Esophagus squamous epithelium (tissue), 5 donors: ENCODE data around the gene SLC1A7. TPM values are rescaled to one million over a fixed set of nuclear protein-coding genes. Genes with fewer than 3 reads are reported as not detected.

Source experiments
- DNase-seq: peaks from one replicate; lab custom pipeline; 2025; lab: John Stamatoyannopoulos, UW
- H3K27ac ChIP-seq, 4 donors: fragments of 200-600 bp; sonication (generic); one replicate each; pipeline ENCODE4 v1.5.1; 2016 to 2019; ENCODE audit warnings: mild to moderate bottlenecking in 1 of 4
- H3K27me3 ChIP-seq, 4 donors: fragments of 200-600 bp; sonication (generic); 1 replicate in 3 of 4; 2 replicates in 1 of 4; pipeline versions ENCODE4 v1.5.1 to v1.6.0; 2017 to 2021; ENCODE audit warnings: antibody characterized with exemption in 1 of 4
- H3K36me3 ChIP-seq, 3 donors: fragments of 200-600 bp; sonication (generic); one replicate each; pipeline ENCODE4 v1.5.1; 2016 to 2019
- H3K4me1 ChIP-seq, 3 donors: fragments of 200-600 bp; sonication (generic); one replicate each; pipeline ENCODE4 v1.5.1; 2017 to 2019
- H3K4me3 ChIP-seq, 4 donors: fragments of 200-600 bp; sonication (generic); 1 replicate in 3 of 4; 2 replicates in 1 of 4; pipeline ENCODE4 v1.5.1; 2016 to 2019; ENCODE audit warnings: mild to moderate bottlenecking in 2 of 4, moderate library complexity in 1 of 4
- H3K9me3 ChIP-seq, 3 donors: fragments of 200-600 bp; sonication (generic); one replicate each; pipeline ENCODE4 v1.5.1; 2016 to 2019
- POLR2A ChIP-seq, 4 donors: fragments of 450-650 bp; IDR thresholded peaks; one replicate each; pipeline ENCODE4 v1.6.1; 2017; ENCODE audit warnings: antibody characterized with exemption in 4 of 4, mild to moderate bottlenecking in 4 of 4, moderate library complexity in 3 of 4
- WGBS, 2 donors: methylation state at CpG; one replicate each; pipeline ENCODE4 v1.1.5; 2018; 5-methylcytosine and 5-hydroxymethylcytosine counted together
- intact Hi-C: fragments of 100-400 bp; cut with DNase I; formaldehyde crosslinking; loops from one replicate; pipeline ENCODE4 v1.15.0; 2022
- total RNA-seq, 4 donors: library from RNA; depleted of rRNA; stranded (reverse); fragments of >200 nt; gene quantifications; one replicate each; pipeline ENCODE4 v1.1.0, GENCODE V29; 2016
- TF ChIP-seq, protein P1 (sequence below), 6 experiments: fragments of 450-650 bp in 4 of 6; fragments of 200-600 bp in 2 of 6; sonication (generic) in 2 of 6; IDR thresholded peaks; one replicate each; pipeline ENCODE4 v1.5.1; 2016 to 2019; ENCODE audit warnings: antibody characterized with exemption in 6 of 6, mild to moderate bottlenecking in 4 of 6, moderate library complexity in 4 of 6
- donor health status: DM: yes; HTN: yes; CAD: no.

Gene SLC1A7
- total RNA-seq, 4 donors from 2014 or later: 0.57 TPM; not detected in 3

DNA sequence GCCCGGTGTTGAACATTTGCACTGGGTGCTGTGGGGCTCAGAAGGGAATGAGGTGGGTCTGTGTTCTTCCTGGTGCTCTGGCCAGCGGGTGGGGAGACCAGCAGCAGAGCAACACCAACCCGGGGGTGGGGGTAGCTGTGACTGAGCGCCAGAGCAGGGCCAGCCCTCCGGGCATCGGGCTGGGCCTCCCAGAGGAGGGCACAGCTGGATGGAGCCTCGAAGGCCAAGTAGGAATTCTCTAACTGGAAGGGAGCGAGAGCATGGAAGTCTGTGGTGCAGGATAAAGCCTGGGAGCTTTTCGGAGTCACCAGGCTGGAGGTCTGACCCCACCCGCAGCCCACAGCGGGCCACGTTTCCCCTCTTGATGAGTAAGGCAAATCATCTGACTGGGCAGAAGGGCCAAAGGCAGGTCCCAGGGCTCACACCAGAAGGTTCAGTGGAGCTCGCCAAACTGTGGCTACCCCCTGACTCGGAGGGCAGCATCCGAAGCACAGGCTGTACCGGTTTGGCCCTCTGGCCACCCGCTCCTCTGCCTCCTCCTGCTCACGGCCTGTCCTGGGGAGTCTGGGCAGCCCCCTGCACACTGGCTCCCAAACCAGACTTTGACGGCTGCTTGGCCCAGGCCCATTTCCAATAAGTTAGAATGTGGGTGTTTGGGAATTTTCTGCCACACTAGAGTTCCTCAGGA lies 18.8 kb downstream of the SLC1A7 start:
- H3K4me3 ChIP-seq: no peak overlapping the region
- no peaks in the 10 kb centered on the region for H3K9me3 ChIP-seq
- TF ChIP-seq, protein P1, sequence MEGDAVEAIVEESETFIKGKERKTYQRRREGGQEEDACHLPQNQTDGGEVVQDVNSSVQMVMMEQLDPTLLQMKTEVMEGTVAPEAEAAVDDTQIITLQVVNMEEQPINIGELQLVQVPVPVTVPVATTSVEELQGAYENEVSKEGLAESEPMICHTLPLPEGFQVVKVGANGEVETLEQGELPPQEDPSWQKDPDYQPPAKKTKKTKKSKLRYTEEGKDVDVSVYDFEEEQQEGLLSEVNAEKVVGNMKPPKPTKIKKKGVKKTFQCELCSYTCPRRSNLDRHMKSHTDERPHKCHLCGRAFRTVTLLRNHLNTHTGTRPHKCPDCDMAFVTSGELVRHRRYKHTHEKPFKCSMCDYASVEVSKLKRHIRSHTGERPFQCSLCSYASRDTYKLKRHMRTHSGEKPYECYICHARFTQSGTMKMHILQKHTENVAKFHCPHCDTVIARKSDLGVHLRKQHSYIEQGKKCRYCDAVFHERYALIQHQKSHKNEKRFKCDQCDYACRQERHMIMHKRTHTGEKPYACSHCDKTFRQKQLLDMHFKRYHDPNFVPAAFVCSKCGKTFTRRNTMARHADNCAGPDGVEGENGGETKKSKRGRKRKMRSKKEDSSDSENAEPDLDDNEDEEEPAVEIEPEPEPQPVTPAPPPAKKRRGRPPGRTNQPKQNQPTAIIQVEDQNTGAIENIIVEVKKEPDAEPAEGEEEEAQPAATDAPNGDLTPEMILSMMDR (IDR thresholded peaks at IDR 0.05): no peak
- no peak for TF ChIP-seq POLR2A (IDR thresholded peaks at IDR 0.05)
- no peak for DNase-seq
- H3K27me3 ChIP-seq: peaks cover 0 to 22% (median 0%) of the 10 kb centered on the region in 4 donors
- H3K36me3 ChIP-seq: no peaks in the 10 kb centered on the region
- WGBS, 2 donors: 70 to 73% methylated on average over 2 to 9 of the region's 19 CpGs
- peak overlapping the region; percentile 42 to 76 (median 68) for H3K27ac ChIP-seq
- intact Hi-C loops: no loop called here
- peaks cover 0 to 53% (median 24%) of the 10 kb centered on the region in 3 donors for H3K4me1 ChIP-seq

DNA sequence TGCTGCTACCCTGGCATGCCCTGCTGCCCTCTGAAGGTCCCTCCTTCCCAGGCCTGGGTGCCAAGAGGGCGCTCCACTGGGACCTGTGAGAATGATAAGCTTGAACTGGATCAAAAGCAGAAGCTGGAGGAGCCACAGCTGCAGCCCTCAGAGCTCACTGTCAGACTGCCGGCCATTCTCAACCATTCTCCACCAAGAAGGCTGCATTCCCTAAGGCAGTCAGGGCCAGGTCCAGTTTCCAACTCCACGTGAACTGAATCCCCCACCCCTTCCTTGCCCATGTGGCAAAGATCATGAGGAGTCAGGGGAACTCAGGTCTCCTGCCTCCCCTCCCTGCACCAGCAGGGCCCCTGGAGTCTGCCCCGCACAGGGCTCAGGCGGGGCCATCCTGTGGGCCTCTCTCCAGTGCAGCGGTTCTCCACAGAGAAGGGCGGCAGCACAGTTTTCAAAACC lies 19.5 kb downstream of the SLC1A7 start:
- no peaks in the 10 kb centered on the region for H3K36me3 ChIP-seq
- DNase-seq: no peak
- TF ChIP-seq, protein P1 (IDR thresholded peaks at IDR 0.05): no peak
- no peak for TF ChIP-seq POLR2A (IDR thresholded peaks at IDR 0.05)

DNA sequence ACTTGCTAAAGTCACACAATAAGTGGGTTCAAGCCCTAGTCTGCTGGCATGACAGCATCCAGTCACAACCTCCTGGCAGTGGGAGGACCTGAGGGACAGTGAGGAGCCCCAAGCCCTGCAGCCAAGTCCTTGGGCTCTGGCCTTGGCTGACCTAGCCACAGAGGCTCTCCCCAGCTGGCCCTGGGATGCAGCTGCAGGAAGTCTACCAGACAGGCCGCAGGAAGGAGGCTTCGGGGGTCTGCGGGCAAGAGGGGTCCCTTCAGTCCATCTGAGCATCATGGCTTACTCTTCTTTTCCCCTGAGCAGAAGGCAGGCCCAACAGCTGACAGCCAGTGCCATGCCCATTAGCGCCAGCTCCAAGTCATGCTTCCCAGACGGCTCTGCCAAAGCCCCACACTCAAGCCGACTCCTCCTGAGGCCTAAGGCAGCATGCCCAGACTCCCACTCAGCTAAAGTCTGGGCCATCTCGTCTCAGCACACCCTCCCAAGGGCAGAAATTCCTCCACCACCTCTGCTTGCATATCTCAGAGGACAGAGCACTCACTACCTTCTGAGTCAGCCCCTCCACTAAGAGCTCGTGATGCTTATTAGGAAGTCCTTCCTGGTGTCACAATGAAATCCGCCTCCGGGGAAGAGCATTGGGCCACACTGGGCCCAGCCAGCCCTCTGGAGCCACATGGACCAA lies 20.1 kb downstream of the SLC1A7 start:
- Histone ChIP-seq H3K4me1 (peaks cover 0 to 53% (median 24%) of the 10 kb centered on the region in 3 donors), H3K27ac (peak overlapping the region in 3 of 4 donors; percentile 62 to 76 (median 75)), H3K27me3 (peaks cover 0 to 26% (median 0%) of the 10 kb centered on the region in 4 donors), H3K36me3 (no peaks in the 10 kb centered on the region), H3K9me3 (no peaks in the 10 kb centered on the region), H3K4me3 (no peak overlapping the region)
- no peak for TF ChIP-seq POLR2A (IDR thresholded peaks at IDR 0.05)
- TF ChIP-seq, protein P1 (IDR thresholded peaks at IDR 0.05): no peak
- 50 to 90% methylated on average over 1 to 5 of the region's 10 CpGs for WGBS, 2 donors
- intact Hi-C loops: no loop called here
- no peak for DNase-seq

More for the DNA sequence above, 19.5 kb downstream of the SLC1A7 start:
- Histone ChIP-seq H3K4me3 (no peak overlapping the region), H3K4me1 (peaks cover 0 to 53% (median 24%) of the 10 kb centered on the region in 3 donors), H3K27ac (peak overlapping the region; percentile 42 to 76 (median 68)), H3K27me3 (peaks cover 0 to 23% (median 0%) of the 10 kb centered on the region in 4 donors), H3K9me3 (no peaks in the 10 kb centered on the region)
- intact Hi-C loops: no loop called here
- WGBS, 2 donors: 74 to 79% methylated on average over 2 of the region's 7 CpGs

DNA sequence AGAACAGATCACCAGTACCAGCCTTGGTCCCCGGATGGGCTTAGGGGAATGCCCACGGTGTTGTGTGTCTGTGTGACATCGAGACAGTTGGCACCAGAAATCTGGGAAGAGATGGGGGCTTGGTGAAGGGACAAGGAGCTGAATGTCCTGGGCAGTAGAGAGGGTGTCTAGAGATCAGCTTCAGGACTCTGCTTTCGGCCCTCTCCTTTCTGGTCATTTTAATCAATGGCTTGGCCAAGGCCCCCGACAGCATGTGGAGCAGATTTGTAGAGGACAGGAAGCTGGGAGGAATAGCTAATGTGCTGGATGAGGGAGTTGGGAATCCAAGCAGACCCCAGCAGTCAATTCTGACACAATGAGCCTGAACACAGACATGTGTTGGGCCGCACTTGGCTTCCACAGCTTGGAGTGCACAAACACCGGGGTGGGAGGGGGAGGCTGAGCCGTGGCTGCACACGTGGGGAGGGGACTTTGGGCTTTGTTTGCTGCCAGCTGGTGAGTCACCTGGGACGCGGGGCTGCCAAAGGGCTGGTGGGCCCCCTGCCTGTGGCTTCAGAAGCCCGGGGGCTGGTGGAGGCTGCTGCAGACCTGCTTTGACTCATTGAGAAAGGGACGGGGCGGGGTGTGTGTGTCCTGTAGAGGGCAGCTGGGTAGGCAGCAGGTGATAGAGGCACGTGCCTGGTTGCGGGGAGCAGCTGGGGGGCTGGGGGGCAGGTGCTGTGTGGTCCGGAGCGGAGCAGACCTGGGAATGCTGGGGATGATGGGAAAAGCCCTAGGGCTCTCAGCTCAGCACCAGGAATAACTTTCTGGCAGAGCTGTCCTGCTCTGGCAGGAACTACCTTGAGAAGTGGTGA lies 20.9 kb downstream of the SLC1A7 start:
- H3K27ac ChIP-seq: peak overlapping the region in 3 of 4 donors; percentile 23 to 76 (median 75)
- intact Hi-C loops: no loop called here
- WGBS, 2 donors: 52 to 58% methylated on average over 8 to 12 of the region's 18 CpGs

More for the DNA sequence above, 20.9 kb downstream of the SLC1A7 start:
- peaks cover 0 to 53% (median 24%) of the 10 kb centered on the region in 3 donors for H3K4me1 ChIP-seq
- no peaks in the 10 kb centered on the region for H3K36me3 ChIP-seq
- H3K4me3 ChIP-seq: no peak overlapping the region
- H3K27me3 ChIP-seq: peaks cover 0 to 26% (median 0%) of the 10 kb centered on the region in 4 donors
- DNase-seq: no peak
- TF ChIP-seq POLR2A (IDR thresholded peaks at IDR 0.05): no peak
- TF ChIP-seq, protein P1 (IDR thresholded peaks at IDR 0.05): no peak
- H3K9me3 ChIP-seq: no peaks in the 10 kb centered on the region
